ENCODE measurements around the gene CENPA. TPM values are rescaled to one million over a fixed set of nuclear protein-coding genes. Genes with fewer than 3 reads are reported as not detected.

The CENPA gene
- total RNA-seq: under 1 TPM; 0.38 to 0.52 (median 0.50) TPM
- total RNA-seq (2013): 0.45 TPM

DNA sequence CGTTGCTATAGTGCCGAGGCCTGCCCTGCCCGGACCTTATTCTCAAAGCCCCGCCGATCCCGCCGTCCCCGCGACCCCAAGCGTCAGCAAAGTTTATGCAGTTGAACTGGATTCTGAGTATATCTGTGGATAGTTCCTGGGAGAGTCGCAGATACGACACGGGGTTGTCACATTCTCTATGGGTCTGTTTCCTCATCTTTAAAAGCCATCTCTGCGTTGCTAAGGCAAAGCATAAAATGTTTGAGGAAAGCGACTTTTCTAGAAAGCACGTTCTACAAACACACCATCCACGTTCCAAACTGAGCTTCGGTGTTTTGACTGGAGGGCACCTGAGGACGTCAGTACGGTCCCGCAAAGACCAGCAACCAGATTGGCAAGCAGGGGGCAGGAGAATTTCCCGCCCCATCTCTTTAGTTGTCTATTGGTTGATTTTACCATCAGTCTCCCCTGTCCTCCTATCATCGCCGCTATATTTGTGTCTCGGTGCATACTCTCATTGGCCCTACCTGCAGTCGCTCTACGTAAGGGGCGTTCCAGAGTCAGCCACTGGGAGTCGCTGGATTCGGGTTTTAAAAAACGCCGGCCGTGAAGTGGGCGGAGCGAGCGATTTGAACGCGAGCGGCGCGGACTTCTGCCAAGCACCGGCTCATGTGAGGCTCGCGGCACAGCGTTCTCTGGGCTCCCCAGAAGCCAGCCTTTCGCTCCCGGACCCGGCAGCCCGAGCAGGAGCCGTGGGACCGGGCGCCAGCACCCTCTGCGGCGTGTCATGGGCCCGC is at the start of gene CENPA:
TSS of gene CENPA (plus strand) at position 626 of the 776 bp plus-strand sequence. CDS start at position 767, 141 bp downstream.
- Mint-ChIP-seq H3K4me1 (peaks cover 5 to 13% of the 10 kb centered on the region in 2 donors), H3K27me3 (ENCODE audit: low read depth in 2 of 2) (no peaks in the 10 kb centered on the region), H3K36me3 (no peaks in the 10 kb centered on the region), H3K4me3 (peak within 1 kb of the TSS; percentile 87), H3K9me3 (no peaks in the 10 kb centered on the region), H3K27ac (peak within 1 kb of the TSS; percentile 78 to 80)
- H3K36me3 ChIP-seq (ENCODE audit: control insufficient read depth, insufficient read depth, low read length): no peaks in the 10 kb centered on the region
- H3K27me3 ChIP-seq (ENCODE audit: control insufficient read depth, insufficient read depth, low read length): no peaks in the 10 kb centered on the region
- WGBS (ENCODE audit: insufficient coverage): under 1% methylated on average over 55 of the region's 55 CpGs
- DNase-seq: peak; percentile 92 to 99
- intact Hi-C loops (cut with micrococcal nuclease): loop anchor here (1.0 kb wide), 1 partner anchor 21 kb away; the partner anchor contains the start of gene SLC35F6
- TF ChIP-seq CTCF (IDR thresholded peaks at IDR 0.05): no peak
- peak within 1 kb of the TSS; percentile 58 for H3K4me3 ChIP-seq (ENCODE audit: low read length)
- H3K27ac ChIP-seq (ENCODE audit: low read length): peak within 1 kb of the TSS; percentile 63
- H3K9me3 ChIP-seq (ENCODE audit: control insufficient read depth, insufficient read depth, low read length): no peaks in the 10 kb centered on the region
- ATAC-seq: peak; percentile 98 to 100 (median 99)
- H3K4me1 ChIP-seq (ENCODE audit: control insufficient read depth, insufficient read depth, low read length): peaks cover 12% of the 10 kb centered on the region

GRCh38 chr2:26737221-26737620 is 48.6 kb upstream of the CENPA start:
- no peaks in the 10 kb centered on the region for H3K36me3 ChIP-seq (ENCODE audit: control insufficient read depth, insufficient read depth, low read length)
- peaks cover 6% of the 10 kb centered on the region for H3K27me3 ChIP-seq (ENCODE audit: control insufficient read depth, insufficient read depth, low read length)
- H3K4me1 ChIP-seq (ENCODE audit: control insufficient read depth, insufficient read depth, low read length): peaks cover 33% of the 10 kb centered on the region
- Mint-ChIP-seq H3K4me3 (no peak overlapping the region), H3K27me3 (ENCODE audit: low read depth in 2 of 2) (peaks cover 12% of the 10 kb centered on the region in 2 donors), H3K4me1 (peaks cover 30 to 32% of the 10 kb centered on the region in 2 donors), H3K36me3 (no peaks in the 10 kb centered on the region), H3K27ac (no peak overlapping the region), H3K9me3 (no peaks in the 10 kb centered on the region)
- no peak for DNase-seq
- no peaks in the 10 kb centered on the region for H3K9me3 ChIP-seq (ENCODE audit: control insufficient read depth, insufficient read depth, low read length)
- no peak for ATAC-seq
- no peak for TF ChIP-seq CTCF (IDR thresholded peaks at IDR 0.05)
- intact Hi-C loops (cut with micrococcal nuclease): no loop called here
- WGBS (ENCODE audit: insufficient coverage): 90% methylated on average over 4 of the region's 4 CpGs
- no peak overlapping the region for H3K4me3 ChIP-seq (ENCODE audit: low read length)
- no peak overlapping the region for H3K27ac ChIP-seq (ENCODE audit: low read length)

DNA sequence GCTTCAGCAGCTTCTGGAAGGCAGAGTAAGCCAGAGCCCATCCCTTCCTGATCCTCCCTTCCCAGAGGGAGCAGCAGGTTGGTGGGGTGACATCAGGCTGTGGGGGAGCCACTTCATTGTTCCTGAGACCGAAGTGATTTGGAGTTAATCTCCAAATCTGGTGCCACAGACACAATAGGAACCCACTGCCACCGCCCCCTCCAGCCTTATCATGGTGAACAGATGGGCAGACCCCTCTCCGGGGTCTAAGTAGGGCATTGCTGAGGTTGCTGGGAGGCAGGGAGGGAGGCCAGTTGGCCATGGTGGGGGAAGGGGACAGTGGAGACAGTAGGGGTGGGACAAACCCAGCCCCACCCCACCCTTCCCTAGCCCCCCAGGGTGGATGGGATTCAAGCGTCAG is 47.4 kb upstream of the CENPA start:
- no peaks in the 10 kb centered on the region for H3K9me3 Mint-ChIP-seq
- no peak overlapping the region for H3K27ac ChIP-seq (ENCODE audit: low read length)
- no peak overlapping the region for H3K4me3 Mint-ChIP-seq
- H3K4me1 Mint-ChIP-seq: peaks cover 30 to 32% of the 10 kb centered on the region in 2 donors
- H3K4me3 ChIP-seq (ENCODE audit: low read length): no peak overlapping the region
- intact Hi-C loops (cut with micrococcal nuclease): no loop called here
- no peak for ATAC-seq
- no peaks in the 10 kb centered on the region for H3K9me3 ChIP-seq (ENCODE audit: control insufficient read depth, insufficient read depth, low read length)
- no peak for TF ChIP-seq CTCF (IDR thresholded peaks at IDR 0.05)
- no peak overlapping the region for H3K27ac Mint-ChIP-seq
- peaks cover 33% of the 10 kb centered on the region for H3K4me1 ChIP-seq (ENCODE audit: control insufficient read depth, insufficient read depth, low read length)
- H3K36me3 Mint-ChIP-seq: no peaks in the 10 kb centered on the region
- H3K36me3 ChIP-seq (ENCODE audit: control insufficient read depth, insufficient read depth, low read length): no peaks in the 10 kb centered on the region
- H3K27me3 ChIP-seq (ENCODE audit: control insufficient read depth, insufficient read depth, low read length): peaks cover 6% of the 10 kb centered on the region
- DNase-seq: no peak
- 60% methylated on average over 4 of the region's 4 CpGs for WGBS (ENCODE audit: insufficient coverage)
- H3K27me3 Mint-ChIP-seq (ENCODE audit: low read depth in 2 of 2): peaks cover 2 to 9% of the 10 kb centered on the region in 2 donors
